CD14-positive monocyte (primary cell): ENCODE results near the gene WWOX. TPM values are rescaled to one million over a fixed set of nuclear protein-coding genes. Genes with fewer than 3 reads are reported as not detected.

Experiments used
- DNase-seq, 3 donors: peaks; one replicate each; pipeline ENCODE4 v3.0.0-alpha.2; 2011 to 2022
- H2AFZ ChIP-seq: 2 replicates; pipeline ENCODE4 v1.6.0; 2012; ENCODE audit warnings: mild to moderate bottlenecking, low read depth, low read length, inconsistent platforms; ENCODE audit not compliant: insufficient read depth, poor library complexity, severe bottlenecking
- H3K27ac ChIP-seq, 2 donors: 1 replicate in 1 of 2; 2 replicates in 1 of 2; pipeline ENCODE4 v1.5.1; 2012 to 2013; ENCODE audit warnings: low read length in 2 of 2, control low read depth in 1 of 2, inconsistent platforms in 1 of 2, low read depth in 1 of 2, mild to moderate bottlenecking in 1 of 2
- H3K27me3 ChIP-seq, 2 donors: one replicate each; pipeline versions ENCODE4 v1.6.0 to v1.6.1; 2011 to 2013; ENCODE audit warnings: low read length in 2 of 2; ENCODE audit not compliant: control insufficient read depth in 2 of 2, insufficient read depth in 2 of 2
- H3K36me3 ChIP-seq, 2 donors: replicated peaks in 1 of 2; 1 replicate in 1 of 2; 2 replicates in 1 of 2; pipeline versions ENCODE4 v1.5.1 to v1.6.1; 2012 to 2013; ENCODE audit warnings: low read length in 2 of 2, control low read depth in 1 of 2, inconsistent platforms in 1 of 2, mild to moderate bottlenecking in 1 of 2; ENCODE audit not compliant: insufficient read depth in 2 of 2, control insufficient read depth in 1 of 2
- H3K4me1 ChIP-seq, 2 donors: 1 replicate in 1 of 2; 2 replicates in 1 of 2; pipeline versions ENCODE4 v1.5.1 to v1.6.1; 2012 to 2013; ENCODE audit warnings: low read length in 2 of 2, control low read depth in 1 of 2, inconsistent platforms in 1 of 2, mild to moderate bottlenecking in 1 of 2, moderate library complexity in 1 of 2; ENCODE audit not compliant: insufficient read depth in 2 of 2, control insufficient read depth in 1 of 2
- H3K4me2 ChIP-seq: replicated peaks from 2 replicates; pipeline ENCODE3; 2012; ENCODE audit warnings: low read length, moderate library complexity, mild to moderate bottlenecking; ENCODE audit not compliant: poor library complexity, severe bottlenecking; ENCODE audit errors: extremely low read depth
- H3K4me3 ChIP-seq, 3 experiments: fragments of 200-600 bp in 1 of 3; sonication (generic) in 1 of 3; replicated peaks in 1 of 3; 1 replicate in 2 of 3; 2 replicates in 1 of 3; pipeline ENCODE4 v1.5.1; 2011 to 2013; ENCODE audit warnings: low read length in 3 of 3, mild to moderate bottlenecking in 3 of 3, control low read depth in 2 of 3, low read depth in 2 of 3, inconsistent platforms in 1 of 3, moderate library complexity in 1 of 3
- H3K79me2 ChIP-seq: 2 replicates; pipeline ENCODE4 v1.6.0; 2012; ENCODE audit warnings: mild to moderate bottlenecking, control low read depth, inconsistent platforms, low read length, moderate library complexity; ENCODE audit not compliant: insufficient read depth
- H3K9ac ChIP-seq: 2 replicates; pipeline ENCODE4 v1.6.0; 2017; ENCODE audit warnings: low read length, mild to moderate bottlenecking; ENCODE audit not compliant: insufficient read depth, poor library complexity, severe bottlenecking
- H3K9me3 ChIP-seq, 2 donors: replicated peaks in 1 of 2; 1 replicate in 1 of 2; 2 replicates in 1 of 2; pipeline versions ENCODE4 v1.5.1 to v1.6.1; 2012 to 2013; ENCODE audit warnings: low read length in 2 of 2, control low read depth in 1 of 2; ENCODE audit not compliant: control insufficient read depth in 1 of 2, insufficient read depth in 1 of 2
- H4K20me1 ChIP-seq: 2 replicates; pipeline ENCODE4 v1.6.0; 2012; ENCODE audit warnings: mild to moderate bottlenecking, low read length, control low read depth, moderate library complexity; ENCODE audit not compliant: insufficient read depth
- H3K27ac Mint-ChIP-seq, 7 donors: one replicate each; pipeline ENCODE4 v1.8.0; 2020; ENCODE audit warnings: mild to moderate bottlenecking in 7 of 7, mixed read lengths in 7 of 7, moderate library complexity in 6 of 7, inconsistent platforms in 2 of 7
- H3K27me3 Mint-ChIP-seq, 3 donors: one replicate each; pipeline ENCODE4 v1.8.0; 2021 to 2022; ENCODE audit warnings: low read depth in 3 of 3, mild to moderate bottlenecking in 3 of 3, mixed read lengths in 3 of 3, moderate library complexity in 3 of 3, inconsistent platforms in 1 of 3
- H3K36me3 Mint-ChIP-seq, 2 donors: one replicate each; pipeline ENCODE4 v1.8.0; 2020; ENCODE audit warnings: mixed read lengths in 2 of 2, inconsistent platforms in 1 of 2, mild to moderate bottlenecking in 1 of 2
- H3K4me1 Mint-ChIP-seq: one replicate; pipeline ENCODE4 v1.8.0; 2020; ENCODE audit warnings: mild to moderate bottlenecking, mixed read lengths
- H3K4me3 Mint-ChIP-seq, 2 donors: one replicate each; pipeline ENCODE4 v1.8.0; 2020; ENCODE audit warnings: mild to moderate bottlenecking in 2 of 2, mixed read lengths in 2 of 2, moderate library complexity in 1 of 2
- H3K9me3 Mint-ChIP-seq, 7 donors: one replicate each; pipeline ENCODE4 v1.8.0; 2020 to 2022; ENCODE audit warnings: mixed read lengths in 7 of 7, mild to moderate bottlenecking in 6 of 7, moderate library complexity in 6 of 7, inconsistent platforms in 2 of 7
- CTCF ChIP-seq: fragments of 200-600 bp; IDR thresholded peaks from one replicate; pipeline ENCODE4 v1.8.0; 2022; ENCODE audit warnings: antibody characterized with exemption, mild to moderate bottlenecking
- WGBS: methylation state at CpG from one replicate; pipeline ENCODE4 v1.1.5; 2013; ENCODE audit warnings: missing lambda C conversion rate; ENCODE audit not compliant: insufficient coverage; 5-methylcytosine and 5-hydroxymethylcytosine counted together
- intact Hi-C, 2 donors: fragments of 100-400 bp; cut with micrococcal nuclease; formaldehyde crosslinking; loops; one replicate each; pipeline versions ENCODE4 v1.15.0 to v1.15.1; 2023
- polyA plus RNA-seq, 3 donors: library from polyadenylated mRNA; depleted of rRNA in 1 of 3; unstranded in 2 of 3; stranded (reverse) in 1 of 3; fragments of 300-500 nt in 2 of 3; fragments of >200 nt in 1 of 3; fragmentation: Illumina TruSeq in 2 of 3; gene quantifications; 1 replicate in 2 of 3; 2 replicates in 1 of 3; pipeline ENCODE4 v1.2.3, GENCODE V29; 2012 to 2021

The WWOX gene
- polyA plus RNA-seq, 3 donors: 4.0 to 7.0 (median 6.3) TPM

- no peaks in the 10 kb centered on the region for H3K36me3 ChIP-seq
- H3K4me1 ChIP-seq: no peaks in the 10 kb centered on the region
- H3K9me3 ChIP-seq: no peaks in the 10 kb centered on the region
- Mint-ChIP-seq H3K9me3 (peaks cover 0 to 2% (median 0%) of the 10 kb centered on the region in 7 donors), H3K36me3 (no peaks in the 10 kb centered on the region), H3K27me3 (peaks cover 2 to 4% (median 2%) of the 10 kb centered on the region in 3 donors), H3K4me1 (no peaks in the 10 kb centered on the region), H3K27ac (peak overlapping the region in 1 of 7 donors; percentile 21), H3K4me3 (no peak overlapping the region)
- no peak for DNase-seq
- no peaks in the 10 kb centered on the region for H4K20me1 ChIP-seq
- no peaks in the 10 kb centered on the region for H3K79me2 ChIP-seq
- intact Hi-C loops: no loop called here
- H3K4me3 ChIP-seq: no peak overlapping the region
- no peak overlapping the region for H3K4me2 ChIP-seq
- no peaks in the 10 kb centered on the region for H3K27me3 ChIP-seq
- H2AFZ ChIP-seq: no peak overlapping the region
- no peak overlapping the region for H3K27ac ChIP-seq
- no peak for TF ChIP-seq CTCF
- WGBS: 95% methylated on average over 5 of the region's 5 CpGs
- H3K9ac ChIP-seq: no peak overlapping the region
These were observed 564.2 kb downstream of the WWOX start for GRCh38 chr16:78663690-78664089.

GRCh38 chr16:78664811-78665772 lies 565.6 kb downstream of the WWOX start:
- Mint-ChIP-seq H3K4me1 (no peaks in the 10 kb centered on the region), H3K9me3 (peaks cover 0 to 2% (median 0%) of the 10 kb centered on the region in 7 donors), H3K4me3 (no peak overlapping the region), H3K27ac (no peak overlapping the region), H3K27me3 (peaks cover 0 to 3% (median 0%) of the 10 kb centered on the region in 3 donors), H3K36me3 (no peaks in the 10 kb centered on the region)
- H4K20me1 ChIP-seq: no peaks in the 10 kb centered on the region
- no peaks in the 10 kb centered on the region for H3K79me2 ChIP-seq
- DNase-seq: no peak
- 93% methylated on average over 11 of the region's 19 CpGs for WGBS
- no peak overlapping the region for H3K9ac ChIP-seq
- intact Hi-C loops: no loop called here
- no peak overlapping the region for H3K4me3 ChIP-seq
- no peak overlapping the region for H2AFZ ChIP-seq
- TF ChIP-seq CTCF: no peak
- H3K27ac ChIP-seq: no peak overlapping the region
- no peaks in the 10 kb centered on the region for H3K27me3 ChIP-seq
- no peak overlapping the region for H3K4me2 ChIP-seq
- H3K36me3 ChIP-seq: no peaks in the 10 kb centered on the region
- no peaks in the 10 kb centered on the region for H3K4me1 ChIP-seq
- H3K9me3 ChIP-seq: no peaks in the 10 kb centered on the region
